Endothelial cell of umbilical vein (primary cell): ENCODE data around the gene SEMA6A.

Experiments
- EZH2 ChIP-seq: IDR thresholded peaks from 2 replicates; pipeline ENCODE4 v1.6.1; 2012; ENCODE audit warnings: borderline replicate concordance, low read depth, mild to moderate bottlenecking, moderate library complexity, low read length, inconsistent platforms; ENCODE audit not compliant: severe bottlenecking
- FOS ChIP-seq: IDR thresholded peaks from 2 replicates; pipeline ENCODE4 v1.6.1; 2011; ENCODE audit warnings: mild to moderate bottlenecking, low read length, moderate library complexity, borderline replicate concordance; ENCODE audit not compliant: insufficient read depth
- GATA2 ChIP-seq: IDR thresholded peaks from 2 replicates; pipeline ENCODE4 v1.7.0; 2011; ENCODE audit warnings: low read depth, mild to moderate bottlenecking, moderate library complexity, mixed read lengths, low read length; ENCODE audit not compliant: insufficient read length, insufficient read depth
- JUN ChIP-seq: IDR thresholded peaks from 2 replicates; pipeline ENCODE4 v1.6.1; 2011; ENCODE audit warnings: borderline replicate concordance, low read depth; ENCODE audit not compliant: insufficient read length, insufficient read depth
- MYC ChIP-seq: IDR thresholded peaks from one replicate; pipeline ENCODE4 v1.6.1; 2011; ENCODE audit warnings: mild to moderate bottlenecking, low read depth, low read length
- POLR2A ChIP-seq: IDR thresholded peaks from 2 replicates; pipeline ENCODE4 v1.6.1; 2012; ENCODE audit warnings: low read depth, mild to moderate bottlenecking, control low read depth, low read length
- POLR2AphosphoS5 ChIP-seq: IDR thresholded peaks from 2 replicates; pipeline ENCODE4 v1.6.1; 2012; ENCODE audit warnings: low read depth, mild to moderate bottlenecking, control low read depth, low read length, moderate library complexity; ENCODE audit not compliant: insufficient read depth
- TF ChIP-seq, protein P1 (sequence below), 2 donors: IDR thresholded peaks; 1 replicate in 1 of 2; 2 replicates in 1 of 2; pipeline ENCODE4 v1.5.1; 2011; ENCODE audit warnings: low read length in 2 of 2, mild to moderate bottlenecking in 2 of 2, moderate library complexity in 2 of 2, control low read depth in 1 of 2, inconsistent platforms in 1 of 2, low read depth in 1 of 2; ENCODE audit not compliant: insufficient read depth in 1 of 2; ENCODE audit errors: extremely low read depth in 1 of 2
- TF ChIP-seq, protein P2 (sequence below): IDR thresholded peaks from 2 replicates; pipeline ENCODE4 v1.6.1; 2011; ENCODE audit not compliant: insufficient read depth, insufficient read length

DNA sequence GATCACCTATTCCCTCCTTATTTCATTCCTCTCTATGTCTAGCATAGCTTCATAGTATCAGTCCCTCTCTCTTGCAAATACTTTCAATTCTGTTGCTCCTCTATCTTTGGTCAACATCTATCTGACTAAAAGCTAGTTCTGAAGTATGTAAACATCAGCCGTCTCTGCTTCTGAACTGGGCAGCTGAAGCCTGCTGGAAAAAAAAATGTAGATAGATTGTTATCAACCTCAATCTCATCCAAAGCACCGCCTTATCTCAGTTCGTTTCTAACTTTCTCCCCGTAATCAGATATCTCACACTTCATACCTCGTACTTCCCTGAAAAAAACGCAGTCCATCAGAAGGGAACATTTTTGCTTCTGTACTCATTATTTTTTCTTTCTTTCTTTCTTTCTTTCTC is 4.5 kb upstream of the SEMA6A start:
- TF ChIP-seq, protein P1, sequence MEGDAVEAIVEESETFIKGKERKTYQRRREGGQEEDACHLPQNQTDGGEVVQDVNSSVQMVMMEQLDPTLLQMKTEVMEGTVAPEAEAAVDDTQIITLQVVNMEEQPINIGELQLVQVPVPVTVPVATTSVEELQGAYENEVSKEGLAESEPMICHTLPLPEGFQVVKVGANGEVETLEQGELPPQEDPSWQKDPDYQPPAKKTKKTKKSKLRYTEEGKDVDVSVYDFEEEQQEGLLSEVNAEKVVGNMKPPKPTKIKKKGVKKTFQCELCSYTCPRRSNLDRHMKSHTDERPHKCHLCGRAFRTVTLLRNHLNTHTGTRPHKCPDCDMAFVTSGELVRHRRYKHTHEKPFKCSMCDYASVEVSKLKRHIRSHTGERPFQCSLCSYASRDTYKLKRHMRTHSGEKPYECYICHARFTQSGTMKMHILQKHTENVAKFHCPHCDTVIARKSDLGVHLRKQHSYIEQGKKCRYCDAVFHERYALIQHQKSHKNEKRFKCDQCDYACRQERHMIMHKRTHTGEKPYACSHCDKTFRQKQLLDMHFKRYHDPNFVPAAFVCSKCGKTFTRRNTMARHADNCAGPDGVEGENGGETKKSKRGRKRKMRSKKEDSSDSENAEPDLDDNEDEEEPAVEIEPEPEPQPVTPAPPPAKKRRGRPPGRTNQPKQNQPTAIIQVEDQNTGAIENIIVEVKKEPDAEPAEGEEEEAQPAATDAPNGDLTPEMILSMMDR (IDR thresholded peaks at IDR 0.05; ENCODE audit: extremely low read depth in 1 of 2, insufficient read depth in 1 of 2, low read depth in 1 of 2, low read length in 2 of 2): no peak
- no peak for TF ChIP-seq POLR2A
- TF ChIP-seq EZH2: no peak
- TF ChIP-seq, protein P2, sequence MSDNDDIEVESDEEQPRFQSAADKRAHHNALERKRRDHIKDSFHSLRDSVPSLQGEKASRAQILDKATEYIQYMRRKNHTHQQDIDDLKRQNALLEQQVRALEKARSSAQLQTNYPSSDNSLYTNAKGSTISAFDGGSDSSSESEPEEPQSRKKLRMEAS: no peak
- no peak for TF ChIP-seq POLR2AphosphoS5
- TF ChIP-seq FOS: no peak
- TF ChIP-seq GATA2: no peak
- no peak for TF ChIP-seq MYC
- TF ChIP-seq JUN: no peak
